COLO668 (cell line): Measurements from ENCODE around the gene SEPHS1.

Source experiments
- DNase-seq: peaks from one replicate; lab custom pipeline; 2025; ENCODE audit not compliant: unreplicated experiment; lab: John Stamatoyannopoulos, UW

SEPHS1 gene

DNA sequence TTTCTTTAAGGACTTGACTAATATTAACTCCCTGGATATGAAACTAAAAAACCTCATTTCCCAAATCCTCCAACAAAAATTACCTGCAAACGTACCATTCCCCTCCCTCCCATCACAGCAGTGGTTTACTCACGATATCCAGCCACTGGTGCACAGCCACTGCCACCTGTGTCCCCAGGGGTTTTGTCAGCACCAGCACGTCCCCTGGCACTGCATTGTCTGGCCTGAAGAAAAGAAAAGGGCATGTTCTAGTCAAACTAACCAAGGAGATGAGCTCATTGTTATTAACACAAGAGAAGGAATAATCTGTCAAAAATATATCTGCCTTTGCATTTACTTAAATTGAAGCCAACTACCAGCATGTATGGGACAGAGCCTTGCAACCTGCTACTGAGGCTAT is 18.5 kb downstream of the SEPHS1 start:
- DNase-seq = no peak

DNA sequence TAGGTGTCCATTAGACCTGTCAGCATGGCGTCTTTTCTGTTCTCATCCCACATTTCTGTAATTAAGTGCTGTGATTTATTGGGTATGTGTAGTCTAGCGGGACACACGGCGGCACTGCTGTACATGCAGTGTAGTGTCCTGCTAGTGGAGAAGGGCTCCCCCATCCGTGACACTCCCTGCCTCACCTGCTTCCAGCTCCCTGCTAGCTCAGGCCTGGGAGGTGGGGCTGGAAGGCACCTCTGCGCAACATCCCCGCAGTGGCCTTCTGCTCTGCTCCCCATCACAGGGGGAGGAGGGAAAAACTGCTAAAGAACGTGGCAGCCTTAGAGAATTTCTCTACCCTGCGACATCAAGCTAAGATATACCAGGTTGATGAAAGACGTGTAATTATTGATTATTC is 19.5 kb downstream of the SEPHS1 start:
- no peak for DNase-seq

DNA sequence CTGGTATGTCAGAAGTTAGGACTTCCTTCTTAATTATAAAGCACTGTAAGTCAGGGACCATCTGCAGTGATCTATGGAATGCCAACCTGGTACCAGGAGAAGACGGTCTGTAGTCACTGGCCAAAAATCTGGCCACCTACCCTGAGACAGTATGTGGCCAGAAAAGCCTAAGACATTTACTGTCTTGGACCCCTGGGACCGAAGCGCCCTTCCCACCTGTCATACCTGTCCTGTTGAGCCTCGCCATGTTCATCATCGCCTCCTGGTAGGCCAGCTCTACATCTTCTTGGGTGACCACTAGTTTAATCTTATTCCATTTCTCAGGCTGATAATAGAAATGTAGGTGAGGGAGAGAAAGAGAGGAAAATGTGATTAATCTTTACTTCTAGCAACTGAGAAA is 20.0 kb downstream of the SEPHS1 start:
- DNase-seq = no peak

DNA sequence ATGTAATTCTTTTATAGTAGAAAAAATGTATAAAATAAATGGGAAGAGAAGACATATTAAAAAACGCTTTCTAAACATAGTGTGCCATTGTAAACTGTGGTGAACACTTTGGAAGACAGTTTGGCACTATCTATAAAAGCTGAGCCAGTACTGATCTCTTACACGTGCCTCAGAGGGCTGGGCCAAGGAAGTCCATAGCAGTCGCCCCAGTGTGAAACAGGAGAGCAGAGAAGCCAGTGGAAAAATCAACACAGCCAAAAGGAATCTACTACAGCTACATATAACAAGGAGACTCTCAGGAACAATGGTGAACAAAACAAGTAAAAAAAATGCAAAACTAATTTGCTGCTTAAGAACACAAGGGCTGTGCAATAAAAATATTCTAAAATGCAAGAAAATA is 20.6 kb downstream of the SEPHS1 start:
- no peak for DNase-seq

DNA sequence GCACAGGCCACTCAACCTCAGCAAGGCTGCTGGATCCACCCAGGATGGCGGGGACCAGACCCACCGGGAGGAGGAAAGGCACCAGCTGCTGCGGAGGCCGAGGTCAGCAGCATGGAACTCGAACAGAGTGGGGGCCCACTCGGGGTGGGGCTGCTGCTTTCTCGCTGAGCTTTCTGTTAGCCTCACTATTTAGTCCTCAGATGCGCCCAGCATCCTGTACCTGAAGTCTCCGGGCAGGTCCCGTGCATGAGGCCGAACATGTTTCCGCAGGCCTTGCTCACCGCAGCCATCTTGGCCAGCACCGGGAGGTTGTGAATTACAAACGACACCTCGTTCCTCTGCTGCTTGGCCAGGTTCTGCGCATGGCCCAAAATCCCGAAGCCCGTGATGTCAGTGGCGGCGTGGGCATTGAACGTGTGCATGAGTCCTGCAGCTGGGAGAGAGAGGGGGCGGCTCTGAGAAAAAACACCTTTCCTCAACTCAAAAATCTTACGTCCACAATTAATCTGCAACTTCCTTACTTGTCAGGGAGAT is 25.4 kb downstream of the SEPHS1 start:
- no peak for DNase-seq

DNA sequence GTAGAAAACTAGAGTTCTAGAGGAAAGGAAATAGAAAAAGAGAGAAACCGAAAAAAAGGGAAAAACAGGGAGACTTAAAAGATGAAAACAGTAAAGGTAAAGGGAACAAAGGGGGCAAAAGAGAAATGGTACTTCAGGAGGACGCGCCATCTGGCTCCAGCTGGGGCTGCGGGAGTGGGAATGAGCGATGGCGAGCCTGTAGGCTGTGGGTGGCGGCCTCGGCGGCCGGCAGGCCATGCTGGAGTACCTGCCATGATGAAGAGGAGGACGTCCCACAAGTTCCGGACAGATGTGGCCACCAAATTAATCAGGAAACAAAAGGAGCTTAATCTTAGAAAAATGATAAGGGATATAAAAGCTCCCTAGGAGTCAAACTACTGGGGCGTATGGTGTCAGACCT is 26.5 kb downstream of the SEPHS1 start:
- DNase-seq = no peak

DNA sequence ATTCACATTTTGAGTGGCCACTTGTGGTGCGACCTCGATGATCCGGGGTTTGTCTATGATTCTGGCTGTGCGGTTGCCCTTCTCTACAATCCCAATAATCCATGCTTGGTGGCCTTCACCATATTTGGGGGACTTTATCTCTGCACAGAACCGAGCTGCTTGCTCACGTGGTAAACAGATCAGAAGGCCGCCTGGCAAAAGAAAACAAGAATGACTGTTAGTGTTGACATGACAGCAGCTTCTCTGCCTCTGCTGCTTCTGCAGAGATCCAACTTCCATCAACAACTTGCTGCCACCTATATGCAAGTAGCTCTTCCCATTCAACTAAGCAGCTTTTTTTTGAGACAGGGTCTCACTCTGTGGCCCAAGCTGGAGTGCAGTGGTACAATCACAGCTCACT is 28.9 kb downstream of the SEPHS1 start:
- DNase-seq = no peak

DNA sequence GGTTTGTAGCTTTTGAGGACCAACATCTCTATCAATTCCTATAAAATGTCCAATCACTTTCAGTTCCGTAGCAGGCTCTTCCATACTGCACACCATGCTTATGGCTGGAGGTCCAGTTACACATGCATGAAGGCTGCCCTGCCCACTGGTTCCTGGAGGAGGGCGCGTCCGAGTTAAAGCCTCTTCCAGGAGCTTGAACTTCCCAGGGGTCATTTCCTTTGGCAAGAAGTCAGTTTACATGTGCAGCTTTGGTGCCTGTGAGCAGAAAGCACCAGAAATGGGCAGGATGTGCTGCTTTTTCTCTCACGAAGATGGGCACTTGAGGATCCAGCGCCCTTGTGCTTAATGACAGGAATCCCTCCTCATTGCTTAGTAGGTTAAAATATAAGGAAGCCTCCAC is 30.6 kb downstream of the SEPHS1 start:
- DNase-seq = no peak

DNA sequence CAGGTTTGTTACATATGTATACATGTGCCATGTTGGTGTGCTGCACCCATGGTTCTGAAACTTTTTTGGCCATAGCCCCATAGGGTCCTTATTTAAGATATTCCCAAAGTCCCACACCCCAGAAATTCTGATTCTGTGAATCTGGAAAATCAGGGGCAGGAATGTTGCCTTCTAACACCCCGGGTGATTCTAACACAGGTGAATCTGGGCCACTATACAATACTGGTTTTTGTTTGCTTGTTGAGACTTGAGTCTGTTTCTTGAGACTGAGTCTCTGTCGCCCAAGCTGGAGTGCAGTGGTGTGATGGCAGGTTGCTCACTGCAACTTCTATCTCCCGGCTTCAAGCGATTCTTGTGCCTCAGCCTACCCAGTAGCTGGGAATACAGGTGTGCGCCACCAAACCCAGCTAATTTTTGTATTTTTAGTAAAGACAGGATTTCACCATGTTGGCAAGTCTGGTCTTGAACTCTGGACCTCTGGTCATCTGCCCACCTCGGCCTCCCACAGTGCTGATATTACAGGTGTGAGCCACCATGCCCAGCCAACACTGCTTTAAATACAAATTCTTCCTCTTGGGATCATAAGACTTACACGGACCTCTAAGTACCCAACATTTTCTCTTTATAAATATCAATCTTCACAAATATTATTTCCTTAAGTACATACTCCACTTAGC is 31.3 kb downstream of the SEPHS1 start:
- no peak for DNase-seq

DNA sequence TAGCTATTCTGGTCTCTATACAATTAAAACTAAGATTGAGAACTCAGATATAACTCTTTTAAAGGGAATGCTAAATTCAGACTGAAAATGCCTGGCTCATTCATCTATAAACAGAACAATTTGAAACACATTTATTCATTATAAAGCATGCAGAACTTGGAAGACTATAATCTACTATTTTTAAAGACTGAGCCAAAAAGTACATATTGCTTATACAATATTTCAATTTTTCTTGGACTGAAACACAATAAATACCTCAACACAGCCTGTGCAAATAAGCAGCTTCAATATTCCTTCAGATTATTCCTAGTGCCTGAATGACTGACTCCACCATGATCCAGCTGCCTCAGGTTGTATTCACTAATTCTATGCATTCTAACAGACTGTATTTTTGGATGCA is 32.7 kb downstream of the SEPHS1 start:
- DNase-seq = no peak

DNA sequence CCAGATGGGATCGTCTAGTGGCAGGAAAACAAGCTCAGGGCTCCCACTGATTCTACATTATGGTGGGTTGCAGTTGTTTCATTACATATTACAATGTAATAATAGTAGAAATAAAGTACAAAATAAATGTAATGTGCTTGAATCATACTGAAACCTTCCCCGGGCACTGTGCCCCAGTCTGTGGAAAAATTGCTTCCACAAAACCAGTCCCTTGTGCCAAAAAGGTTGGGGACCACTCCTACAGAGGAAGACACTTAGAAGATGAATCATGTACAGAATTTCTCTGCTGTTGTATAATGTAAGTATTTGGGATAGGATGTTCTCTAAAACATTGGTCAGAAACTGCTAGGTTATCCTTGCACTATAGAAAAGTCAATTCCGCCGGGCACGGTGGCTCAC is 36.9 kb downstream of the SEPHS1 start:
- DNase-seq = no peak

DNA sequence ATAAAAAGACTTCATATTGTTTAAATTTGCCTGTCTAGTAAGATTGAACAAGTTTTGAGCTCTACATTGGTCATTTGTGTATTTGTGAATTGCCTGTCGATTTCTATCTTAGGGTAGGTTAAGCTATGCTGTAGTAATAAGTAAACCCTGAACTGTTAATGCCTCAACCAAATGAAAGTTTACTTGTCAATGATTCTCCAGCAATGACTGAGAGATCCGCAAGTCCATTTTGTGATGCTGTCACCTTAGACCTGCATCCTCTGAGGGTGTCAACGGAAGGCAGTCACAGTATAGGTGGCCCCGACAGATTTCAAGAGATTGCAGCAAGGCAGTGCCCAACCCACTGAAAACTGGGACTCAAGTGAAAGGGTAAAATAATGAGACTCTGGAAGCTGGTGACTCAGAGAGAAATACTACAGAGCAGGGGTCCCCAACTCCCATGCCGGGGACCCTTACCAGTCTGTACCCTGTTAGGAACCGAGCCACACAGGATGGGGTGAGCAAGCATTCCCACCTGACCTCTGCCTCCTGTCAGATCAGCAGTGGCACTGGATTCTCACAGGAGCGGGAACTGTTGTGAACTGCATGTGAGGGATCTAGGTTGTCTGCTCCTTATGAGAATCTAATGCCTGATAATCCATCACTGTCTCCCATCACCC is 37.4 kb downstream of the SEPHS1 start:
- no peak for DNase-seq

DNA sequence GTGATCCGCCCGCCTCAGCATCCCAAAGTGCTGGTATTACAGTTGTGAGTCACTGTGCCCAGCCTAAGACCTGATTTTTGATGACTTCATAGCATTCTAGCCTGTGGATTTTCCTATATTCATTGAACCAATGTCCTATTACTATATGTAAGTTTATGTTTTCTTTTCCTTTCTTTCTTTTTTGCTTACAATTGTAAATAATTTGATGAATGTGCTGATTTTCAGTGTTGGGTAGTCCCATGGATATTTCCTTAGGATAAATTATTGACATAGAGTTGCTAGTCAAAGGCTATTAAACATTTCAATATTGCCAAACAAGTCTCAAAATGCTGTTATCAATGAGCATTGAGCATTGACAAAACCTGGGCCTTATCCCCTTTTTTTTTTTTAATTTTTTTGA is 38.3 kb downstream of the SEPHS1 start:
- no peak for DNase-seq

DNA sequence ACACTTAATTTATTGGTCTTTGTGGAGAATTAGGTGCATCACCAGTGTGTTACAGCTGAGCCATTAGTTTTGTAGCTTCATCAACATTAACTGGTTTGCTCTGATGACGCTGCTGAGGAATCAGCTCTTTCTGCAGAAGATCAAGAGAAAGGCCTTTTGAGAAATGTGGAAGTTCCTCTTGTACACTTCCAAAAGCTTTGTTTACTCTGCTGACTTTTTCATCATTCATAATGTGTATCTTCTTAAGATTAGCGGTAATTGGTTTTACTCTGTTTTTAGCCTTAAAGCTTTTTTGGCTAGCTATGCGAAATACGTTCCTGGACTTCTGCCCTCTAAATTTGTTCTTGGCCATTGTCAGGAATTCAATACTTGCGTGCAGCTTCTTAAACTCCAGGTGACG is 40.0 kb downstream of the SEPHS1 start:
- DNase-seq = no peak

DNA sequence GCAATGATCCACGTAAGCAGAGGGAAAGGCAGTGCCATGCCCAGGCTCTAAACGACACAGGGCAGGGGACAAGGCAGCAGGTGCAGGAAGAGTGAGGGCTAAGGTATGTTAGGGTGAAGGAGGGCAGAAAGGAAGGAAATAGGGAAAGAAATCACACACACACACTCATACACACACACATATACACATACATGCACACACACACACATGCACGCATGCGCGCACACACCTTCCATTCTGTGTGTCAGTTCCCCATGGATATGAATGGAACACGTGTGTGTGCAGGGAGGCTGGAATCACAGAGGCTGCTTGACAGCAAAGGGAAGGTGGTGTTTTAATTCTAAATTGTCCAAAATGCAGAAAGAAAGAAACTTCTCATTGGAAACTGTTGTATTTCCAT is 42.0 kb downstream of the SEPHS1 start:
- DNase-seq = no peak

DNA sequence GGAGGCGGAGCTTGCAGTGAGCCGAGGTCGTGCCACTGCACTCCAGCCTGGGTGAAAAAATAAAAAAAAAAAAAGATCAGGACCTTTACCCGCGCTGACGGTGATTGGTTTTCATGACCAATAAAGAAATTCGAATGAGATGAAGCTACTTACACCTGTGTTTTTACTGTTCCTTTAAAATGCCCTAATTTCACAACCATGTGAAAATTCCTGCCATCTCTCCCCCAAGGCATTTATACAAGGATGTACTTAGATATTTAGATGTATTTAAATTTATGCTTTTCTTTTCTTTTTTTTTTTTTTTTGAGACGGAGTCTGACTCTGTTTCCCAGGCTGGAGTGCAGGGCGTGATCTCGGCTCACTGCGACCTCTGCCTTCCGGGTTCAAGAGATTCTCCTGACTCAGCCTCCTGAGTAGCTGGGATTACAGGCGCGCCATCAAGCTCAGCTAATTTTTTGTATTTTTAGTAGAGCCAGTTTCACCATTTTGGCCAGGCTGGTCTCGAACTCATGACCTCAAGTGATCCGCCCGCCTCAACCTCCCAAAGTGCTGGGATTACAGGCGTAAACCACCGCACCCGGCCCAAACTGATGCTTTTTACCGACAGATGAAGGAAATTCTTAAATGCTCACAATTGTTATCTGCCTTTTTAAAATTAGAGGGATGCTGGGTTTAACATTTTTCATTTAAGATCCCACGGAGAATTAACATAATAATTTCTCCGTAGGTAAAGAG is 45.1 kb downstream of the SEPHS1 start:
- no peak for DNase-seq

DNA sequence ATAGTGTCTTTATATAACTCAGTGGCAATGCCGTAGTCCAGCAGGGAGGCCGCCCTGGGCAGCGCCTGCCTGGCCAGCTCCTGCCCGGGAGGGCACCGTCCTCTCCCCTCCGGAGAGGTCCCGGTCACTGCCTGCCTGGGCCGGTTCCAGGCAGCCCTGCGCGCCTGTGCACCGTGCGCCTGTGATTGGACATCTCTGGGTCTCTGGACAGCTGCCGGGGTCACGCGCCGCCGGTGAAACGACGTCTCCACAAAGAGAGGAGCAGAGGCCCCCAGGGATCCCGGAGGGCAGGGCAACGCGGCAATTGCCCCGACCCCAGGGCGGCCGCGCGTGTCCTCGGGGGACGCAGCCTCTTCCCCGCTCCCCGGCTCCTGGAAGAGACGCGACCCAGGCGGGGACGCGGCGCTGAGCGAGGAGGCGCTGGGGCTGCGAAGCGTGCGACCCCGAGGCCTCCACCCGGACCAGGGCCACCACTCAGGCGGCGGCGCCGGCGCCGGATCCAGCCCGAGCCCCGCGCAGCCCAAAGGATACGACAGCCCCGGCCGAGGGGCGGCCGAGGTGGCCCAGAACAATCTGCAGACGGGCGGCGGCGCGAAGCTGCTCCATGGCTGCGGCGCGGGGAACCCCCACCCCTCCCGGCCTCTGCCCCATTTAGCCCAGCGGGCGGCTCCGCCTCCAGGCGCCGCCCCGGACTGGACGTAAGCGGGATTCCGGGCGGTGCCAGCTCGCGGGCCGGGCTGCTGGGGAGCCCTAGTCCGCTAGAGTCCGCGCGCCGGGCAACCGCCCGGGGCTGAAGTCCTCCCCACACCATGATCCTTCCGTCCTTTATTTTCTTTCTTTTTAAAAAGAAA is 48.4 kb downstream of the SEPHS1 start, which contains the start of gene PHYH:
PHYH (minus strand) TSS at position 628 of the 851 bp plus-strand sequence; CDS start at position 606, 22 bp downstream.
- DNase-seq = peak; percentile 82

DNA sequence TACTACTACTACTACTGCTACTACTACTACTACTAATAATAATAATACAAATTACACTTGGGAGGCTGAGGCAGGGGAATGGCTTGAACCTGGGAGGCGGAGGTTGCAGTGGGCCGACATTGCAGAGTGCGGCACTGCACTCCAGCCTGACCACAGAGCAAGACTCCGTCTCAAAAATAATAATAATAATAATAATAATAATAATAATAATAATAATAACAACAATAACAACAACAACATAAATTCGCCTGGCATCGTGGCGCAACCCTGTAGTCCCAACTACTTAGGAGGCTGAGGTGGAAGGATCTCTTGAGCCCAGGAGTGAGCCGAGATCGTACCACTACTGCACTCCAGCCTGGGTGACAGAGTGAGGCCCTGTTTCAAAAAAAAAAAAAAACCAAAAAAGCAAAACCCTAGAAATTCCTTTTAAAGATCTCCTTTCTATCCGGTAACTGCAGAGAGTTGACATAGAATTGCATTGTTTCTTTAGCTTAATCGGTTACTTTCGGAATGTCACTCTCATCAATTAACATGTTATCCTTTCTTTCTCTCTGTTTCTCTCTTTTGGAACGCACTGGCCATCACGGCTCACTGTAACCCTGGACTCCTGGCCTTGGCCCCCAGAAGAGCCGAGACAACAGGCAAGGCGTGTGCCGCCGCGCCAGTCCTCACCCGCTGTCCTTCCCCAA is 49.2 kb downstream of the SEPHS1 start:
- DNase-seq = no peak

DNA sequence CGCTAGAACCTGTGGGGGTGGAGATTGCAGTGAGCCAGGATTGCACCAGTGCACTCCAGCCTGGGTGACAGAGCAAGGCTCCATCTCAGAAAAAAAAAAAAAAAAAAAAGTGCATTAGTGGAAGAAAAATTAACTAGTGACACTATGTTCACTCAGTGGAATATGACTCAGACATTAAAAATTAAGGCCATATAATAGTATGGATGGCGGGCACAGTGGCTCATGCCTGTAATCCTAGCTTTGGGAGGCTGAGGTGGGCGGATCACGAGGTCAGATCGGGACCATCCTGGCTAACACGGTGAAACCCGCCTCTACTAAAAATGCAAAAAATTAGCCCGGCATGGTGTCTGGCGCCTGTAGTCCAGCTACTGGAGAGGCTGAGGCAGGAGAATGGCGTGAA is 51.6 kb downstream of the SEPHS1 start:
- DNase-seq = no peak

DNA sequence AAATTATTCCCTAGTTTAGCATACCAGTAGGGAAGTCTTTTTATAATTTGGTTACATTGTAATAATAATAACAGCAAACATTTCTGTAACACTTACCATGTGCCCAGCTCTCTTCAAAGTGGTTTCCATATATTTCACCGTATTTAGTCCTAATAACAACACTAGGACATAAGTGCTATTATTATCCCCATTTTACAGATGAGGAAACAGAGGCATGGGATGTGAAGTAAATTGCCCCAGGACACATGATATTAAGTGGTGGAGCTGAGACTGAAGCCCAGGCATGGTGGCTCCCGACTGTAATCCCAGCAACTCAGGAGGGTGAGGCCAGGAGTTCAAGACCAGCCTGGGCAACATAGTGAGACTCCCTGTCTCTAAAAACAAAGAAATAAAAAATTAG is 53.3 kb downstream of the SEPHS1 start:
- DNase-seq = no peak
